Psoas muscle (tissue), 8 donors: ENCODE data around the gene SNX2. TPM values are rescaled to one million over a fixed set of nuclear protein-coding genes. Genes with fewer than 3 reads are reported as not detected.

Experiments used
- ATAC-seq, 4 donors: fragments of 200-7000 bp; cut with Tn5 transposase; one replicate each; pipeline ENCODE4 v1.9.1; 2020; ENCODE audit warnings: moderate library complexity in 3 of 4, mild to moderate bottlenecking in 2 of 4
- DNase-seq, 2 donors: peaks; one replicate each; pipeline ENCODE4 v3.0.0-alpha.2; 2020
- H3K27ac ChIP-seq: fragments of 200-600 bp; one replicate; pipeline ENCODE4 v1.8.0; 2022
- H3K27me3 ChIP-seq, 3 donors: fragments of 200-600 bp in 1 of 3; one replicate each; pipeline versions ENCODE4 v1.6.1 to v1.8.0; 2013 to 2022; ENCODE audit warnings: low read length in 2 of 3, mild to moderate bottlenecking in 2 of 3, moderate library complexity in 1 of 3; ENCODE audit not compliant: insufficient read depth in 3 of 3
- H3K36me3 ChIP-seq, 2 donors: fragments of 200-600 bp in 1 of 2; one replicate each; pipeline versions ENCODE4 v1.6.1 to v1.8.0; 2013 to 2022; ENCODE audit warnings: low read depth in 1 of 2, mild to moderate bottlenecking in 1 of 2, moderate library complexity in 1 of 2; ENCODE audit not compliant: insufficient read depth in 1 of 2
- H3K4me1 ChIP-seq: fragments of 200-600 bp; one replicate; pipeline ENCODE4 v1.8.0; 2022
- H3K4me3 ChIP-seq: fragments of 200-600 bp; one replicate; pipeline ENCODE4 v1.8.0; 2022; ENCODE audit warnings: mild to moderate bottlenecking
- H3K9me3 ChIP-seq: fragments of 200-600 bp; one replicate; pipeline ENCODE4 v1.8.0; 2022
- CTCF ChIP-seq: fragments of 200-600 bp; IDR thresholded peaks from one replicate; pipeline ENCODE4 v1.8.0; 2022; ENCODE audit warnings: antibody characterized with exemption
- WGBS, 3 donors: extraction: QIAGEN DNeasy Blood & Tissue Kit; methylation state at CpG; one replicate each; pipeline versions ENCODE4 v1.1.6 to v1.1.7; 2013; 5-methylcytosine and 5-hydroxymethylcytosine counted together
- intact Hi-C, 2 donors: fragments of 100-400 bp; cut with DNase I; formaldehyde crosslinking; loops; one replicate each; pipeline versions ENCODE4 v1.11.0 to v1.14.2; 2022
- polyA plus RNA-seq, 3 donors: library from polyadenylated mRNA; stranded (reverse); fragments of 200-250 nt; gene quantifications; one replicate each; pipeline ENCODE4 v1.2.3, GENCODE V29; 2013
- total RNA-seq, 4 donors: library from RNA; stranded (reverse); fragmentation: NEBNext Ultra II Directional in 2 of 4; extraction: Animal tissue kit (Norgen Biotek cat#: 25700) in 2 of 4; gene quantifications; one replicate each; pipeline versions ENCODE4 v1.2.1 to v1.2.4, GENCODE V29; 2021 to 2023
- donor health status: healthy with polysubstance abuse.
- donor health status: DM: no; HTN: no; CAD: no; lungs with moderate emphysema.
- donor health status: Bipolar disorder and iron deficiency.
- donor health status: healthy.
- donor health status: DM: yes; HTN: yes; CAD: no.
- donor health status: DM: no; HTN: no; CAD: no.
- donor health status: DM: no; HTN: no; CAD: no.
- donor health status: DM: yes; HTN: yes; CAD: no.

Gene SNX2
- total and polyA plus RNA-seq, 7 donors, result 23.2 to 45.3 (median 35.3) TPM

GRCh38 chr5:122749886-122750285, 25.0 kb upstream of the SNX2 start:
- Histone ChIP-seq H3K4me3 (no peak overlapping the region), H3K27me3 (no peaks in the 10 kb centered on the region), H3K36me3 (no peaks in the 10 kb centered on the region), H3K4me1 (no peaks in the 10 kb centered on the region), H3K27ac (no peak overlapping the region), H3K9me3 (no peaks in the 10 kb centered on the region)
- intact Hi-C loops, result no loop called here
- ATAC-seq (no peak), DNase-seq (no peak)
- 67 to 84% (median 77%) methylated on average over 2 of the region's 2 CpGs for WGBS, 3 donors
- no peak for TF ChIP-seq CTCF

GRCh38 chr5:122751293-122751782, 23.5 kb upstream of the SNX2 start:
- no peak for TF ChIP-seq CTCF
- Histone ChIP-seq H3K27me3 (no peaks in the 10 kb centered on the region), H3K36me3 (no peaks in the 10 kb centered on the region), H3K27ac (no peak overlapping the region), H3K4me3 (no peak overlapping the region), H3K4me1 (no peaks in the 10 kb centered on the region), H3K9me3 (no peaks in the 10 kb centered on the region)
- ATAC-seq (no peak), DNase-seq (no peak)
- 63 to 72% (median 72%) methylated on average over 7 of the region's 7 CpGs for whole genome bisulfite sequencing, 3 donors
- intact Hi-C loops, result no loop called here

- Histone ChIP-seq H3K27ac (no peak overlapping the region), H3K27me3 (no peaks in the 10 kb centered on the region), H3K4me3 (no peak overlapping the region), H3K36me3 (no peaks in the 10 kb centered on the region), H3K9me3 (no peaks in the 10 kb centered on the region), H3K4me1 (no peaks in the 10 kb centered on the region)
- intact Hi-C loops, result no loop called here
- no peak for ATAC-seq
- DNase-seq, result no peak
- no peak for TF ChIP-seq CTCF
These were observed 21.4 kb upstream of the SNX2 start for GRCh38 chr5:122753500-122753899.

- Histone ChIP-seq H3K27me3 (no peaks in the 10 kb centered on the region), H3K36me3 (no peaks in the 10 kb centered on the region), H3K9me3 (no peaks in the 10 kb centered on the region), H3K27ac (no peak overlapping the region), H3K4me1 (no peaks in the 10 kb centered on the region), H3K4me3 (no peak overlapping the region)
- TF ChIP-seq CTCF, result no peak
- intact Hi-C loops, result no loop called here
- 74 to 86% (median 82%) methylated on average over 2 of the region's 2 CpGs for WGBS, 3 donors
- DNase-seq, result no peak
- ATAC-seq, result no peak
These were observed 19.1 kb upstream of the SNX2 start for GRCh38 chr5:122755783-122756182.

GRCh38 chr5:122756264-122756911, 18.5 kb upstream of the SNX2 start:
- no peak for ATAC-seq

More at GRCh38 chr5:122756264-122756911, 18.5 kb upstream of the SNX2 start:
- no peak overlapping the region for H3K4me3 ChIP-seq
- no peak overlapping the region for H3K27ac ChIP-seq
- DNase-seq, result no peak
- no peaks in the 10 kb centered on the region for H3K4me1 ChIP-seq
- no peaks in the 10 kb centered on the region for H3K9me3 ChIP-seq
- no peaks in the 10 kb centered on the region for H3K27me3 ChIP-seq
- TF ChIP-seq CTCF, result no peak
- H3K36me3 ChIP-seq, result no peaks in the 10 kb centered on the region
- 75 to 85% (median 85%) methylated on average over 2 of the region's 2 CpGs for WGBS, 3 donors
- intact Hi-C loops, result no loop called here
